ENCODE results near the gene PI4KA. TPM values are rescaled to one million over a fixed set of nuclear protein-coding genes. Genes with fewer than 3 reads are reported as not detected.
"Not testable (repeated sequence)": the region's sequence is repeated elsewhere in the genome, so short reads cannot be mapped to it uniquely, and the experiment has no call there.

PI4KA gene
- total RNA-seq, 1 donor from 2014 or later = 40.5 TPM

DNA sequence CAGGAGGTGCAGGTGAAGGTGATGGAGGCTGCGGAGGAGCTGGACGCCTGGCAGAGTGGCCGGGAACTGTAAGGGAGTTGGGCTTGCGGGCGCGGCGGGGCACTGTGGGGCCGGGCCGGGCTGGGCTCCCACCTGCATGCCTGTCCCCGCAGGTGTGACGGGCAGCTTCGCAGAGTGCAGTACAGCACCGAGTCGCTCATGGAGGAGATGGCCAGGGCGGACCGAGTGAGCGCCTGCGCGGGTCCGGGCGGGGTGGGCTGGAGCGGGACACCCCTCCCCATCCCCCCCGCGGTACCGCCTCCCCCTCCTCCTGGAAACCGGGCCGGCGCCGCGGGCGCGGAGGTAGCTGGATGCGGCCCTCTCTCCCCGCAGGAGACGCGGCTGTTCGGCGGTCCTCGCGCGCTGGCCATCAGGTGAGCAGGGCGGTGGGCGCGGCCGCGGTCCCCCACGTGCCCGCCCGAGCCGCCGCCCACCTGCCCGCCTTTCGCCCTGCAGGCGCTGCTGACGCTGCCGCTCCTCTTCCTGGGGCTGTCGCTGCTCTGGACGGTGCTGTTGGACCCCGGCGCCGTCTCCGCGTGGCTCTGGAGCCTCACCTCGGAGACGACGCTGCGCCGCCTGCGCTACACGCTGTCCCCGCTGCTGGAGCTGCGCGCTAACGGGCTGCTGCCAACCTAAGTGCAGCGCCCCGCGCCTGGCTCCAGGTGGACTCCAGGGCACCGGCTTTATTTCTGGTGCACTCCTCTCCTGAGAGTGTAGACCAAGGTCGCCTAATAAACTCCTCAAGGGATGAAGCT lies 154.6 kb downstream of the PI4KA start:
- peak overlapping the region; percentile 78 for H3K4me3 ChIP-seq
- TF ChIP-seq, protein P1, sequence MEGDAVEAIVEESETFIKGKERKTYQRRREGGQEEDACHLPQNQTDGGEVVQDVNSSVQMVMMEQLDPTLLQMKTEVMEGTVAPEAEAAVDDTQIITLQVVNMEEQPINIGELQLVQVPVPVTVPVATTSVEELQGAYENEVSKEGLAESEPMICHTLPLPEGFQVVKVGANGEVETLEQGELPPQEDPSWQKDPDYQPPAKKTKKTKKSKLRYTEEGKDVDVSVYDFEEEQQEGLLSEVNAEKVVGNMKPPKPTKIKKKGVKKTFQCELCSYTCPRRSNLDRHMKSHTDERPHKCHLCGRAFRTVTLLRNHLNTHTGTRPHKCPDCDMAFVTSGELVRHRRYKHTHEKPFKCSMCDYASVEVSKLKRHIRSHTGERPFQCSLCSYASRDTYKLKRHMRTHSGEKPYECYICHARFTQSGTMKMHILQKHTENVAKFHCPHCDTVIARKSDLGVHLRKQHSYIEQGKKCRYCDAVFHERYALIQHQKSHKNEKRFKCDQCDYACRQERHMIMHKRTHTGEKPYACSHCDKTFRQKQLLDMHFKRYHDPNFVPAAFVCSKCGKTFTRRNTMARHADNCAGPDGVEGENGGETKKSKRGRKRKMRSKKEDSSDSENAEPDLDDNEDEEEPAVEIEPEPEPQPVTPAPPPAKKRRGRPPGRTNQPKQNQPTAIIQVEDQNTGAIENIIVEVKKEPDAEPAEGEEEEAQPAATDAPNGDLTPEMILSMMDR (IDR thresholded peaks at IDR 0.05; ENCODE audit: borderline replicate concordance) = peak; percentile 11
- H3K36me3 ChIP-seq; H3K27ac ChIP-seq (replicated peaks); DNase-seq; H3K27me3 ChIP-seq (ENCODE audit: low read depth); H3K9me3 ChIP-seq (replicated peaks); intact Hi-C loops (cut with micrococcal nuclease): not testable (repeated sequence)
- peaks cover 16% of the 10 kb centered on the region for H3K4me1 ChIP-seq

DNA sequence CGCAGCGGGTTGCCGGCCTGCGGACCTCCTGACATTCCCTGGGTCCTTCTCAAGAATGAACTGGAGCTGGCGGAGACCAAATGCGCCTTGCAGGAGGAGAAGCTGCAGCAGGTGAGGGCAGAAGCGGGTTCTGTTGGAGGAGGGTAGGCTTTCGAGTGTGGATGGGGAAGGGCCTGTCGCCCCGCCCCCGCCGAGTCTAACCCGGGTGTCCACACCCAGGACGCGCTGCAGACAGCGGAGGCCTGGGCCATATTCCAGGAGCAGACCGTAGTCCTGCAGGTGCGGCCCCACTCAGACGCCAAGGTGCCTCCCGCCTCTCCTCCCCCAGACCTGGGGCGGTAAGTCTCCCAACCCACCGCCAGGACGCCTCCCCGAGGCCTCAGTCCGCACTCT lies 155.2 kb downstream of the PI4KA start:
- DNase-seq; H3K36me3 ChIP-seq; H3K9me3 ChIP-seq (replicated peaks); intact Hi-C loops (cut with micrococcal nuclease); H3K27me3 ChIP-seq (ENCODE audit: low read depth); H3K27ac ChIP-seq (replicated peaks): not testable (repeated sequence)
- Histone ChIP-seq H3K4me1 (peaks cover 16% of the 10 kb centered on the region), H3K4me3 (peak overlapping the region; percentile 78)

- Histone ChIP-seq H3K27ac (replicated peaks) (peak overlapping the region; percentile 70), H3K4me1 (peaks cover 16% of the 10 kb centered on the region), H3K4me3 (peak overlapping the region; percentile 78)
- H3K27me3 ChIP-seq (ENCODE audit: low read depth); H3K9me3 ChIP-seq (replicated peaks); H3K36me3 ChIP-seq; intact Hi-C loops (cut with micrococcal nuclease): not testable (repeated sequence)
- DNase-seq = peak; percentile 96
These were observed 155.8 kb downstream of the PI4KA start for GRCh38 chr22:20702546-20703413.

GRCh38 chr22:20702175-20702545 lies 156.5 kb downstream of the PI4KA start:
- intact Hi-C loops (cut with micrococcal nuclease); H3K36me3 ChIP-seq; H3K27me3 ChIP-seq (ENCODE audit: low read depth); H3K9me3 ChIP-seq (replicated peaks); DNase-seq: not testable (repeated sequence)
- peak overlapping the region; percentile 78 for H3K4me3 ChIP-seq
- peaks cover 20% of the 10 kb centered on the region for H3K4me1 ChIP-seq
- H3K27ac ChIP-seq (replicated peaks) = peak overlapping the region; percentile 70

GRCh38 chr22:20701680-20702136 lies 156.9 kb downstream of the PI4KA start:
- intact Hi-C loops (cut with micrococcal nuclease); DNase-seq: not testable (repeated sequence)

DNA sequence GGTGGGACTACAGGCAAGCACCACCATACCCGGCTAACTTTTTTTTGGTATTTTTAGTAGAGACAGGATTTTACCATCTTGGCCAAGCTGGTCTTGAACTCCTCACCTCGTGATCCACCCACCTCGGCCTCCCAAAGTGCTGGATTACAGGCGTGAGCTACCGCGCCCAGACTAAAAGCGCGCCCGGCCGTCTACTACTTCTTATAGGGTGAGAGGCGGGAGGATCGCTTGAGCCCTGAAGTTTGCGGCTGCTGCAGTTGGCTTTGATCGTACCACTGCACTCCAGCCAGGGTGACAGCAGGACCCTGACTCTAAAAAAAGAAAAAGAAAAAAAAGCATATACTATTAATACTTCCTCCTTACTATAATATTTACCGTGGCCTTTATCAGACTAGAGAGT lies 158.3 kb downstream of the PI4KA start:
- H3K4me3 ChIP-seq; H3K27me3 ChIP-seq (ENCODE audit: low read depth); H3K27ac ChIP-seq (replicated peaks); H3K36me3 ChIP-seq; DNase-seq; H3K9me3 ChIP-seq (replicated peaks); intact Hi-C loops (cut with micrococcal nuclease): not testable (repeated sequence)
- peaks cover 21% of the 10 kb centered on the region for H3K4me1 ChIP-seq

More at GRCh38 chr22:20701680-20702136, 156.9 kb downstream of the PI4KA start:
- Histone ChIP-seq H3K4me3 (peak overlapping the region; percentile 78), H3K4me1 (peaks cover 21% of the 10 kb centered on the region)
- H3K27ac ChIP-seq (replicated peaks); H3K27me3 ChIP-seq (ENCODE audit: low read depth); H3K36me3 ChIP-seq; H3K9me3 ChIP-seq (replicated peaks): not testable (repeated sequence)

DNA sequence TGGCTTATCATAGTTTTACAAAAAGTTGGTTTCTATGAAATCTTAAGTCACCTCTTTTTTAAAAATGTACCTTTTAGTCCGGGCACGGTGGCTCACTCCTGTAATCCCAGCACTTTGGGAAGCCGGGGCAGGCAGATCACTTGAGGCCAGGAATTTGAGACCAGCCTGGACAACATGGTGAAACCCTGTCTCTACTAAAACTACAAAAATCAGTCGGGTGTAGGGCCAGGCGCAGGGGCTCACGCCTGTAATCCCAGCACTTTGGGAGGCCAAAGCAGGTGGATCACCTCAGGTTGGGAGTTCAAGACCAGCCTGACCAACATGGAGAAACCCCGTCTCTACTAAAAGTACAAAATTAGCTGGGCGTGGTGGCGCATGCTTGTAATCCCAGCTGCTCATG lies 158.8 kb downstream of the PI4KA start:
- H3K4me3 ChIP-seq; H3K27ac ChIP-seq (replicated peaks); H3K36me3 ChIP-seq; H3K27me3 ChIP-seq (ENCODE audit: low read depth); DNase-seq; intact Hi-C loops (cut with micrococcal nuclease); H3K9me3 ChIP-seq (replicated peaks): not testable (repeated sequence)
- H3K4me1 ChIP-seq = peaks cover 21% of the 10 kb centered on the region

GRCh38 chr22:20697481-20698113 lies 161.0 kb downstream of the PI4KA start:
- H3K36me3 ChIP-seq; H3K4me1 ChIP-seq; H3K9me3 ChIP-seq (replicated peaks); intact Hi-C loops (cut with micrococcal nuclease); H3K27me3 ChIP-seq (ENCODE audit: low read depth): not testable (repeated sequence)
- Histone ChIP-seq H3K27ac (replicated peaks) (peak overlapping the region; percentile 65), H3K4me3 (peak overlapping the region; percentile 46)
- peak; percentile 81 for DNase-seq
- TF ChIP-seq, protein P1 (IDR thresholded peaks at IDR 0.05; ENCODE audit: borderline replicate concordance) = peak; percentile 84

- DNase-seq; H3K4me3 ChIP-seq; intact Hi-C loops (cut with micrococcal nuclease); H3K36me3 ChIP-seq; H3K27ac ChIP-seq (replicated peaks); H3K4me1 ChIP-seq; H3K9me3 ChIP-seq (replicated peaks); H3K27me3 ChIP-seq (ENCODE audit: low read depth): not testable (repeated sequence)
These were observed 162.6 kb downstream of the PI4KA start for GRCh38 chr22:20696056-20696455.

GRCh38 chr22:20695205-20695604 lies 163.4 kb downstream of the PI4KA start:
- H3K4me3 ChIP-seq; H3K27ac ChIP-seq (replicated peaks); DNase-seq; H3K9me3 ChIP-seq (replicated peaks); H3K4me1 ChIP-seq; intact Hi-C loops (cut with micrococcal nuclease); H3K27me3 ChIP-seq (ENCODE audit: low read depth); H3K36me3 ChIP-seq: not testable (repeated sequence)

DNA sequence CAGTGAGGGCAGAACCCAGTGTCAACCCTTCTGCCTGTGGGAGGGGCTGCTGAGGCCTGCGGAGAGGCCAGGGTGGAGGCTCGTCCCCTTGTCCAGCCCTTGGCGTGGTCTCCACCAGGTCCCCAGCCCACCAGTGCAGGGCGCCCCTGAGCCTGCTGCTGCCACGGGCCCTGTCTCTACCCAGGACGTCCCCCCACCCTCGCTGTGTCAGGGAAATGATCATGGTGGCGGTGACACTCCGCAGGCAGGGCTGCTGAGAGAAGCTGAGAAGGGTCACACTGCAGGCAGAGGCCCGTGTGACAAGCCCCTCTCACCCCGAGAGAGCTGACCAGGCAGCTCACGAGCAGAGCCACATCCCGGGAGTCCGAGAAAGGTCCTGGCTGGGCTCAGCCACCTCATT lies 164.4 kb downstream of the PI4KA start:
- H3K27me3 ChIP-seq (ENCODE audit: low read depth); H3K4me3 ChIP-seq; H3K4me1 ChIP-seq; intact Hi-C loops (cut with micrococcal nuclease); H3K27ac ChIP-seq (replicated peaks); H3K36me3 ChIP-seq; H3K9me3 ChIP-seq (replicated peaks); DNase-seq: not testable (repeated sequence)

Data from left ventricle myocardium inferior (tissue), 1 donor.